Right atrium auricular region (tissue), 2 donors: ENCODE measurements around the gene MMUT. TPM values are rescaled to one million over a fixed set of nuclear protein-coding genes. Genes with fewer than 3 reads are reported as not detected.
"Not testable (repeated sequence)": the region's sequence is repeated elsewhere in the genome, so short reads cannot be mapped to it uniquely, and the experiment has no call there.

ENCODE experiments used
- DNase-seq: peaks from one replicate; pipeline ENCODE4 v3.0.0-alpha.2; 2019; ENCODE audit warnings: low spot score
- H3K27ac ChIP-seq, 2 donors: fragments of 200-600 bp; sonication (generic); 1 replicate in 1 of 2; 2 replicates in 1 of 2; pipeline ENCODE4 v1.5.1; 2016 to 2019
- H3K27me3 ChIP-seq, 2 donors: fragments of 200-600 bp; sonication (generic); one replicate each; pipeline versions ENCODE4 v1.5.1 to v1.6.0; 2017 to 2019
- H3K36me3 ChIP-seq: fragments of 200-600 bp; sonication (generic); one replicate; pipeline ENCODE4 v1.5.1; 2016
- H3K4me1 ChIP-seq, 2 donors: fragments of 200-600 bp; sonication (generic); one replicate each; pipeline versions ENCODE4 v1.5.1 to v1.6.0; 2017 to 2019
- H3K4me3 ChIP-seq, 2 donors: fragments of 200-600 bp; sonication (generic); 1 replicate in 1 of 2; 2 replicates in 1 of 2; pipeline ENCODE4 v1.5.1; 2017 to 2019; ENCODE audit warnings: mild to moderate bottlenecking in 1 of 2, moderate library complexity in 1 of 2
- H3K9me3 ChIP-seq, 2 donors: fragments of 200-600 bp; sonication (generic); one replicate each; pipeline ENCODE4 v1.5.1; 2019
- total RNA-seq, 2 donors: library from RNA; depleted of rRNA; stranded (reverse); fragments of >200 nt; gene quantifications; one replicate each; pipeline ENCODE4 v1.1.0, GENCODE V29; 2016
- TF ChIP-seq, protein P1 (sequence below), 2 donors: fragments of 200-600 bp; sonication (generic); IDR thresholded peaks; one replicate each; pipeline ENCODE4 v1.5.1; 2019; ENCODE audit warnings: antibody characterized with exemption in 2 of 2

The MMUT gene
- total RNA-seq, 2 donors from 2014 or later = 11.9 to 20.1 TPM

- no peak overlapping the region for H3K4me3 ChIP-seq
- no peak overlapping the region for H3K27ac ChIP-seq
- TF ChIP-seq, protein P1, sequence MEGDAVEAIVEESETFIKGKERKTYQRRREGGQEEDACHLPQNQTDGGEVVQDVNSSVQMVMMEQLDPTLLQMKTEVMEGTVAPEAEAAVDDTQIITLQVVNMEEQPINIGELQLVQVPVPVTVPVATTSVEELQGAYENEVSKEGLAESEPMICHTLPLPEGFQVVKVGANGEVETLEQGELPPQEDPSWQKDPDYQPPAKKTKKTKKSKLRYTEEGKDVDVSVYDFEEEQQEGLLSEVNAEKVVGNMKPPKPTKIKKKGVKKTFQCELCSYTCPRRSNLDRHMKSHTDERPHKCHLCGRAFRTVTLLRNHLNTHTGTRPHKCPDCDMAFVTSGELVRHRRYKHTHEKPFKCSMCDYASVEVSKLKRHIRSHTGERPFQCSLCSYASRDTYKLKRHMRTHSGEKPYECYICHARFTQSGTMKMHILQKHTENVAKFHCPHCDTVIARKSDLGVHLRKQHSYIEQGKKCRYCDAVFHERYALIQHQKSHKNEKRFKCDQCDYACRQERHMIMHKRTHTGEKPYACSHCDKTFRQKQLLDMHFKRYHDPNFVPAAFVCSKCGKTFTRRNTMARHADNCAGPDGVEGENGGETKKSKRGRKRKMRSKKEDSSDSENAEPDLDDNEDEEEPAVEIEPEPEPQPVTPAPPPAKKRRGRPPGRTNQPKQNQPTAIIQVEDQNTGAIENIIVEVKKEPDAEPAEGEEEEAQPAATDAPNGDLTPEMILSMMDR (IDR thresholded peaks at IDR 0.05) = no peak
- no peaks in the 10 kb centered on the region for H3K36me3 ChIP-seq
- no peak for DNase-seq
- no peaks in the 10 kb centered on the region for H3K27me3 ChIP-seq
- no peaks in the 10 kb centered on the region for H3K9me3 ChIP-seq
- H3K4me1 ChIP-seq = no peaks in the 10 kb centered on the region
Measured at GRCh38 chr6:49499126-49499525, 36.1 kb upstream of the MMUT start.

- Histone ChIP-seq H3K27ac (no peak overlapping the region), H3K36me3 (no peaks in the 10 kb centered on the region), H3K9me3 (no peaks in the 10 kb centered on the region), H3K4me1 (no peaks in the 10 kb centered on the region), H3K27me3 (no peaks in the 10 kb centered on the region), H3K4me3 (no peak overlapping the region)
- no peak for DNase-seq
- TF ChIP-seq, protein P1 (IDR thresholded peaks at IDR 0.05) = no peak
Measured at GRCh38 chr6:49497304-49497703, 34.3 kb upstream of the MMUT start.

DNA sequence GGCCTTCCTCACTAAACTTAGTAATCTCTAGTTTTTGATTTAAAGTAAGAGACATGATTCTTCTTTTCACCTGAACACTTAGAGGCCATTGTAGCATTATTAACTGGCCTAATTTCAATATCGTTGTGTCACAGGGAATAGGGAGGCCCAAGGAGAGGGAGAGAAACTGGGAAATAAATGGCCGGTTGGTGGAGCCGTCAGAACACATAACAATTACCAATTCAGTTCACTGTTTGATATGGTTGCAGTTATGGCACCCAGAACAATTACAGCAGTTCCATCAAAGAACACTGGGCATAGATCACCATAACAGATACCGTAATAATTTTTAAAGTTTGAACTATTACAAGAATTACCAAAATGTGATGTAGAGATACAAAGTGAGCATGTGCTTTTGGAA lies 27.6 kb upstream of the MMUT start:
- Histone ChIP-seq H3K27me3 (no peaks in the 10 kb centered on the region), H3K4me3 (no peak overlapping the region), H3K36me3 (peaks cover 20% of the 10 kb centered on the region), H3K4me1 (no peaks in the 10 kb centered on the region), H3K9me3 (no peaks in the 10 kb centered on the region), H3K27ac (no peak overlapping the region)
- DNase-seq = no peak
- TF ChIP-seq, protein P1 (IDR thresholded peaks at IDR 0.05) = no peak

DNA sequence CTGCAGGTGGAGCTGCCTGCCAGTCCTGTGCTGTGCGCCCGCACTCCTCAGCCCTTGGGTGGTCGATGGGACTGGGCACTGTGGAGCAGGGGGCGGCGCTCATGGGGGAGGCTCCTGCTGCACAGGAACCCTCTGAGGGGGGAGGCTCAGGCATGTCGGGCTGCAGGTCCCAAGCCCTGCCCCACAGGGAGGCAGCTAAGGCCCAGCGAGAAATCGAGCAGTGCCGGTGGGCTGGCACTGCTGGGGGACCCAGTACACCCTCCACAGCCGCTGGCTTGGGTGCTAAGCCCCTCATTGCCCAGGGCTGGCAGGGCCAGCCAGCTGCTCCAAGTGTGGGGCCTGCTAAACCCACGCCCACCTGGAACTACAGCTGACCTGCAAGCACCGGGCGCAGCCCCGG lies 20.3 kb upstream of the MMUT start:
- not testable (repeated sequence) for H3K4me1 ChIP-seq, DNase-seq

DNA sequence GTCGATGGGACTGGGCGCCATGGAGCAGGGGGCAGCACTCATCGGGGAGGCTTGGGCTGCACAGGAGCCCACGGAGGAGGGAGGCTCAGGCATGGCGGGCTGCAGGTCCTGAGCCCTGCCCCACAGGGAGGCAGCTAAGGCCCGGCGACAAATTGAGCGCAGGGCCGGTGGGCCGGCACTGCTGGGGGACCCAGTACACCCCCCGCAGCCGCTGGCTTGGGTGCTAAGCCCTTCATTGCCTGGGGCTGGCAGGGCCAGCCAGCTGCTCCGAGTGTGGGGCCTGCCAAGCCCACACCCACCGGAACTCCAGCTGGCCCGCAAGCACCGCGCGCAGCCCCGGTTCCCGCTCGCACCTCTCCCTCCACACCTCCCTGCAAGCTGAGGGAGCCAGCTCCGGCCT lies 18.8 kb upstream of the MMUT start:
- H3K27ac ChIP-seq, H3K27me3 ChIP-seq, DNase-seq, H3K4me1 ChIP-seq, H3K36me3 ChIP-seq, H3K4me3 ChIP-seq, H3K9me3 ChIP-seq: not testable (repeated sequence)

More for the DNA sequence above, 20.3 kb upstream of the MMUT start:
- H3K27ac ChIP-seq, H3K27me3 ChIP-seq, H3K9me3 ChIP-seq, H3K36me3 ChIP-seq, H3K4me3 ChIP-seq: not testable (repeated sequence)

- Histone ChIP-seq H3K4me3 (no peak overlapping the region), H3K9me3 (no peaks in the 10 kb centered on the region), H3K4me1 (no peaks in the 10 kb centered on the region), H3K27ac (no peak overlapping the region), H3K27me3 (no peaks in the 10 kb centered on the region), H3K36me3 (no peaks in the 10 kb centered on the region)
- DNase-seq = no peak
- TF ChIP-seq, protein P1 (IDR thresholded peaks at IDR 0.05) = no peak
Measured at GRCh38 chr6:49479308-49479970, 16.4 kb upstream of the MMUT start.

GRCh38 chr6:49476564-49476963 lies 13.5 kb upstream of the MMUT start:
- DNase-seq, H3K27ac ChIP-seq, H3K4me3 ChIP-seq, H3K27me3 ChIP-seq, H3K4me1 ChIP-seq, H3K36me3 ChIP-seq, H3K9me3 ChIP-seq: not testable (repeated sequence)
